Measurements from ENCODE around the gene ARHGAP29. TPM values are rescaled to one million over a fixed set of nuclear protein-coding genes. Genes with fewer than 3 reads are reported as not detected.

Gene ARHGAP29
- under 1 TPM in 1 of 2 experiments, not detected in 1; 0.05 TPM for total RNA-seq

- peak; percentile 51 for DNase-seq
- no peaks in the 10 kb centered on the region for H3K36me3 Mint-ChIP-seq (ENCODE audit: low read depth)
- peak within 1 kb of the TSS; percentile 3 for H3K4me3 Mint-ChIP-seq
- ChIA-PET POLR2A (no interaction called here), CTCF (interaction anchor here (0.7 kb wide), 1 partner anchor 835 kb away, joined by 3 read pairs; no protein-coding TSS in a partner anchor)
- peaks cover 10% of the 10 kb centered on the region for H3K4me1 Mint-ChIP-seq
- no peak within 1 kb of the TSS for H3K27ac Mint-ChIP-seq
- H3K9me3 Mint-ChIP-seq: no peaks in the 10 kb centered on the region
- H3K27me3 Mint-ChIP-seq: peaks cover 67% of the 10 kb centered on the region
These were observed at the start of gene ARHGAP29 for GRCh38 chr1:94237291-94238226. Gene ARHGAP29 (minus strand): TSS chr1:94237584. CDS start chr1:94231611, 5,973 bp downstream.

GRCh38 chr1:94286864-94287437 is 49.6 kb upstream of the ARHGAP29 start:
- Mint-ChIP-seq H3K4me1 (no peaks in the 10 kb centered on the region), H3K9me3 (peaks cover 2% of the 10 kb centered on the region), H3K27me3 (peaks cover 36% of the 10 kb centered on the region), H3K27ac (no peak overlapping the region), H3K36me3 (ENCODE audit: low read depth) (no peaks in the 10 kb centered on the region), H3K4me3 (no peak overlapping the region)
- ChIA-PET CTCF (no interaction called here), POLR2A (no interaction called here)
- DNase-seq: no peak

- ChIA-PET POLR2A (interaction anchor here (0.6 kb wide), 1 partner anchor 27 kb away, joined by 3 read pairs; no protein-coding TSS in a partner anchor), CTCF (no interaction called here)
- DNase-seq: no peak
- H3K27me3 Mint-ChIP-seq: peaks cover 41% of the 10 kb centered on the region
- H3K9me3 Mint-ChIP-seq: peaks cover 2% of the 10 kb centered on the region
- no peaks in the 10 kb centered on the region for H3K4me1 Mint-ChIP-seq
- H3K4me3 Mint-ChIP-seq: no peak overlapping the region
- no peak overlapping the region for H3K27ac Mint-ChIP-seq
- no peaks in the 10 kb centered on the region for H3K36me3 Mint-ChIP-seq (ENCODE audit: low read depth)
These were observed 47.8 kb upstream of the ARHGAP29 start for GRCh38 chr1:94285031-94285654.

GRCh38 chr1:94284476-94284875 is 47.1 kb upstream of the ARHGAP29 start:
- Mint-ChIP-seq H3K4me3 (no peak overlapping the region), H3K27ac (no peak overlapping the region)
- CTCF ChIA-PET: no interaction called here

GRCh38 chr1:94283462-94283861 is 46.1 kb upstream of the ARHGAP29 start:
- ChIA-PET POLR2A (no interaction called here), CTCF (no interaction called here)
- no peak for DNase-seq
- Mint-ChIP-seq H3K27me3 (peaks cover 34% of the 10 kb centered on the region), H3K4me3 (no peak overlapping the region), H3K9me3 (peaks cover 2% of the 10 kb centered on the region), H3K36me3 (ENCODE audit: low read depth) (no peaks in the 10 kb centered on the region), H3K27ac (no peak overlapping the region), H3K4me1 (no peaks in the 10 kb centered on the region)

More at GRCh38 chr1:94284476-94284875, 47.1 kb upstream of the ARHGAP29 start:
- POLR2A ChIA-PET: no interaction called here
- Mint-ChIP-seq H3K9me3 (peaks cover 2% of the 10 kb centered on the region), H3K36me3 (ENCODE audit: low read depth) (no peaks in the 10 kb centered on the region), H3K27me3 (peaks cover 38% of the 10 kb centered on the region), H3K4me1 (no peaks in the 10 kb centered on the region)
- DNase-seq: no peak

GRCh38 chr1:94282143-94282711 is 44.8 kb upstream of the ARHGAP29 start:
- Mint-ChIP-seq H3K9me3 (no peaks in the 10 kb centered on the region), H3K27ac (no peak overlapping the region), H3K4me1 (no peaks in the 10 kb centered on the region), H3K27me3 (peaks cover 31% of the 10 kb centered on the region), H3K36me3 (ENCODE audit: low read depth) (no peaks in the 10 kb centered on the region), H3K4me3 (no peak overlapping the region)
- ChIA-PET POLR2A (no interaction called here), CTCF (no interaction called here)
- DNase-seq: no peak

GRCh38 chr1:94281361-94282142 is 44.2 kb upstream of the ARHGAP29 start:
- Mint-ChIP-seq H3K9me3 (no peaks in the 10 kb centered on the region), H3K27ac (no peak overlapping the region), H3K4me1 (no peaks in the 10 kb centered on the region), H3K27me3 (peaks cover 31% of the 10 kb centered on the region), H3K4me3 (no peak overlapping the region), H3K36me3 (ENCODE audit: low read depth) (no peaks in the 10 kb centered on the region)
- CTCF ChIA-PET: no interaction called here
- POLR2A ChIA-PET: no interaction called here
- no peak for DNase-seq

GRCh38 chr1:94280541-94280940 is 43.2 kb upstream of the ARHGAP29 start:
- Mint-ChIP-seq H3K36me3 (ENCODE audit: low read depth) (no peaks in the 10 kb centered on the region), H3K4me3 (no peak overlapping the region), H3K4me1 (no peaks in the 10 kb centered on the region), H3K9me3 (no peaks in the 10 kb centered on the region), H3K27ac (no peak overlapping the region), H3K27me3 (peaks cover 30% of the 10 kb centered on the region)
- ChIA-PET CTCF (no interaction called here), POLR2A (no interaction called here)
- DNase-seq: no peak

- DNase-seq: no peak
- no peaks in the 10 kb centered on the region for H3K4me1 Mint-ChIP-seq
- H3K27ac Mint-ChIP-seq: no peak overlapping the region
- no peaks in the 10 kb centered on the region for H3K36me3 Mint-ChIP-seq (ENCODE audit: low read depth)
- POLR2A ChIA-PET: no interaction called here
- H3K27me3 Mint-ChIP-seq: peaks cover 24% of the 10 kb centered on the region
- no peak overlapping the region for H3K4me3 Mint-ChIP-seq
- CTCF ChIA-PET: no interaction called here
- no peaks in the 10 kb centered on the region for H3K9me3 Mint-ChIP-seq
These were observed 42.1 kb upstream of the ARHGAP29 start for GRCh38 chr1:94279462-94279861.

- no peak for DNase-seq
- H3K4me1 Mint-ChIP-seq: no peaks in the 10 kb centered on the region
- no peaks in the 10 kb centered on the region for H3K9me3 Mint-ChIP-seq
- POLR2A ChIA-PET: no interaction called here
- CTCF ChIA-PET: interaction anchor here (0.6 kb wide), 1 partner anchor 27 kb away, joined by 3 read pairs; no protein-coding TSS in a partner anchor
- no peak overlapping the region for H3K4me3 Mint-ChIP-seq
- no peak overlapping the region for H3K27ac Mint-ChIP-seq
- peaks cover 21% of the 10 kb centered on the region for H3K27me3 Mint-ChIP-seq
- no peaks in the 10 kb centered on the region for H3K36me3 Mint-ChIP-seq (ENCODE audit: low read depth)
These were observed 41.7 kb upstream of the ARHGAP29 start for GRCh38 chr1:94279038-94279437.

GRCh38 chr1:94276988-94277434 is 39.6 kb upstream of the ARHGAP29 start:
- ChIA-PET CTCF (no interaction called here), POLR2A (no interaction called here)
- Mint-ChIP-seq H3K4me1 (no peaks in the 10 kb centered on the region), H3K27me3 (peaks cover 15% of the 10 kb centered on the region), H3K27ac (no peak overlapping the region), H3K4me3 (no peak overlapping the region), H3K9me3 (no peaks in the 10 kb centered on the region), H3K36me3 (ENCODE audit: low read depth) (no peaks in the 10 kb centered on the region)
- no peak for DNase-seq

- POLR2A ChIA-PET: no interaction called here
- no peaks in the 10 kb centered on the region for H3K36me3 Mint-ChIP-seq (ENCODE audit: low read depth)
- H3K9me3 Mint-ChIP-seq: no peaks in the 10 kb centered on the region
- CTCF ChIA-PET: no interaction called here
- no peak overlapping the region for H3K4me3 Mint-ChIP-seq
- H3K27ac Mint-ChIP-seq: no peak overlapping the region
- DNase-seq: no peak
- peaks cover 4% of the 10 kb centered on the region for H3K27me3 Mint-ChIP-seq
- no peaks in the 10 kb centered on the region for H3K4me1 Mint-ChIP-seq
These were observed 37.7 kb upstream of the ARHGAP29 start for GRCh38 chr1:94275083-94275482.
